Measurements from ENCODE around the gene EMD.
"Not testable (repeated sequence)": the region's sequence is repeated elsewhere in the genome, so short reads cannot be mapped to it uniquely, and the experiment has no call there.

- TF ChIP-seq NFIC (IDR thresholded peaks at IDR 0.05; ENCODE audit: borderline replicate concordance); GATA2 (CRISPR knock-in tag; IDR thresholded peaks at IDR 0.05); CTCF (IDR thresholded peaks at IDR 0.05); GABPA (IDR thresholded peaks at IDR 0.05; ENCODE audit: low read depth); SMC3 (IDR thresholded peaks at IDR 0.05; ENCODE audit: low read depth, low read length); MXI1 (IDR thresholded peaks at IDR 0.05; ENCODE audit: low read depth, low read length); MAX (IDR thresholded peaks at IDR 0.05; ENCODE audit: low read depth); POLR2AphosphoS5 (IDR thresholded peaks at IDR 0.05; ENCODE audit: low read depth, low read length); RCOR1 (IDR thresholded peaks at IDR 0.05; ENCODE audit: low read length): not testable (repeated sequence)
These were observed 37.4 kb upstream of the EMD start for GRCh38 chrX:154341399-154342298.
